RWPE1 (cell line): ENCODE results near the gene PDE8B.

Experiments used
- CTCF ChIA-PET: fragments of 350-600 bp; sonication (Branson Sonifier 250); formaldehyde crosslinking; extraction: SDS; loops from one replicate; lab custom pipeline; 2021; lab: Yijun Ruan, JAX
- POLR2A ChIA-PET: fragments of 400-600 bp; formaldehyde crosslinking; extraction: SDS; loops from one replicate; lab custom pipeline; 2020; ENCODE audit warnings: antibody characterized with exemption; ENCODE audit not compliant: low non-redundant PET; lab: Yijun Ruan, JAX
- DNase-seq: peaks from one replicate; pipeline ENCODE4 v3.0.0; 2012; ENCODE audit warnings: low spot score
- H3K27ac ChIP-seq: fragments of 450-650 bp; 2 replicates; pipeline ENCODE4 v1.5.1; 2017
- TF ChIP-seq, protein P1 (sequence below): fragments of 450-650 bp; conservative IDR thresholded peaks from 2 replicates; pipeline ENCODE4 v1.5.1; 2017; ENCODE audit warnings: low read depth, mild to moderate bottlenecking

PDE8B gene

GRCh38 chr5:77354454-77354853 lies 144.0 kb downstream of the PDE8B start:
- ChIA-PET CTCF (interaction anchor here (1.2 kb wide), 1 partner anchor 210 kb away, joined by 6 read pairs; no protein-coding TSS in a partner anchor), POLR2A (no interaction called here)
- TF ChIP-seq, protein P1, sequence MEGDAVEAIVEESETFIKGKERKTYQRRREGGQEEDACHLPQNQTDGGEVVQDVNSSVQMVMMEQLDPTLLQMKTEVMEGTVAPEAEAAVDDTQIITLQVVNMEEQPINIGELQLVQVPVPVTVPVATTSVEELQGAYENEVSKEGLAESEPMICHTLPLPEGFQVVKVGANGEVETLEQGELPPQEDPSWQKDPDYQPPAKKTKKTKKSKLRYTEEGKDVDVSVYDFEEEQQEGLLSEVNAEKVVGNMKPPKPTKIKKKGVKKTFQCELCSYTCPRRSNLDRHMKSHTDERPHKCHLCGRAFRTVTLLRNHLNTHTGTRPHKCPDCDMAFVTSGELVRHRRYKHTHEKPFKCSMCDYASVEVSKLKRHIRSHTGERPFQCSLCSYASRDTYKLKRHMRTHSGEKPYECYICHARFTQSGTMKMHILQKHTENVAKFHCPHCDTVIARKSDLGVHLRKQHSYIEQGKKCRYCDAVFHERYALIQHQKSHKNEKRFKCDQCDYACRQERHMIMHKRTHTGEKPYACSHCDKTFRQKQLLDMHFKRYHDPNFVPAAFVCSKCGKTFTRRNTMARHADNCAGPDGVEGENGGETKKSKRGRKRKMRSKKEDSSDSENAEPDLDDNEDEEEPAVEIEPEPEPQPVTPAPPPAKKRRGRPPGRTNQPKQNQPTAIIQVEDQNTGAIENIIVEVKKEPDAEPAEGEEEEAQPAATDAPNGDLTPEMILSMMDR, result no peak
- no peak for DNase-seq
- H3K27ac ChIP-seq, result no peak overlapping the region

DNA sequence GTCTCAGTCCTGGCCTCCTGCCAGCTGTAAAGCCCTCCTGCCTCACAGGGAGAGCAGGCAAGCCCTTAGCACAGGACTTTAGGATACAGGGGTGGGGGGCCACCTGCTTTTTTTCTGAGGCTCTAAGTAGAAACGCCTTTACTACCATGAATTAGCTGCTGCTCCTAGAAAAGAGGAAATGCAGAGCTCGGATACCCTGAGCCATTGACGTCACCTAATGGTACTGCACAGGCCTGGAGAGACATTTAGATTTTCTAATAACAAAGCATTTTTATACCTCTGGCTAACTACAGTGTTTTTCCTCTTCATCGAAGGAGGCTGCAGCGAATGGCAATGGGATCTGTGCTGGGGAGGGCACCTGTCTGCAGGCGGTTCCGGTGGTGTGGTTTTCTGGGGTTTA lies 144.6 kb downstream of the PDE8B start:
- no peak overlapping the region for H3K27ac ChIP-seq
- CTCF ChIA-PET, result interaction anchor here (1.2 kb wide), 1 partner anchor 211 kb away, joined by 6 read pairs; no protein-coding TSS in a partner anchor
- POLR2A ChIA-PET, result no interaction called here

GRCh38 chr5:77355751-77356150 lies 145.3 kb downstream of the PDE8B start:
- ChIA-PET CTCF (no interaction called here), POLR2A (no interaction called here)
- TF ChIP-seq, protein P1, result no peak
- no peak overlapping the region for H3K27ac ChIP-seq
- no peak for DNase-seq

More for the DNA sequence above, 144.6 kb downstream of the PDE8B start:
- no peak for DNase-seq
- TF ChIP-seq, protein P1, result no peak

- CTCF ChIA-PET, result interaction anchor here (0.6 kb wide), 1 partner anchor 659 kb away, joined by 3 read pairs; no protein-coding TSS in a partner anchor
- no peak overlapping the region for H3K27ac ChIP-seq
- DNase-seq, result peak; percentile 53
- TF ChIP-seq, protein P1, result no peak
- POLR2A ChIA-PET, result no interaction called here
Measured at GRCh38 chr5:77356740-77357139, 146.3 kb downstream of the PDE8B start.

DNA sequence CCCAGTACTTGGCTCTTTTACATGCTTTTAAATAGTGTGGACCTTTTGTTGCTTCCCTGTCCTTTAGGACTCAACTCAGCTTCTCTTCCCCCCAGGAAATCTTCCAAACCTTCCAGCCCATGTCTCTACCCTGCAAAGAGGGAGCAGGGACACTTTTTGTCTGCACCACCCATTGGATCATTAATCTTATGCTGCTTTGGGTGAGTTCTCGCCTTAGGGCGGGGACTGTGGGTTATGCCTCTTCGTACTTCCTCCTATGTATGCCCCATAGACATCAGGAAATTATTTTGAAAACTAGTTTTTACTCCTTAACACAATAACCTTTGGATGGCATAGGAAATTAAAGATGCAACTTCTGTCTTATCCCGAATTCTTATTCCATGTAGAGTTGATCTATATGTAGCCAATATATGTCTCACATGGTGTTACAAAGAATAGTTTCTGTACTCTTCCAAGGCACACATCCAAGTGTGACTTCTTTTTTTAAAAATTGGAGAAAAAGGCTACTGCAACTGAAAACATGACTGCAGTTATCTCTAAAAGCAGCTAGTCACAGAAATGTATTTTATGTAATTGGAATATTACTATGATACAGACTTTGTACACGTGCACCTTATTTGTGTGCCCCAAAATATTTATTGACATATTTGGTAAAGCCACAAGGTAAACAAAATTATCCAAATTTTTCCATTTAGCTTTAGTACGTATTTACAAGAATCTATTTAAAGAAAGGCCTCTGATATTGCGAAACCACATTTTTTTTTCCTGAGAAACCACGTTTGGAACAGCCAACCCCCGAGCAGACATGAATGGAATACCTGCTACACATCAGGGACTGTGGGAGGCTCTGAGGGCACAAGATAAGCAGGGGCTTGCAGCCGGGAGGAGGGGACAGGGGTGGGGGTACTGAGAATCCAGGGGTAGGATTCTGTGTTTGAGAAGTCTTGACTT lies 148.1 kb downstream of the PDE8B start:
- ChIA-PET POLR2A (no interaction called here), CTCF (no interaction called here)
- H3K27ac ChIP-seq, result no peak overlapping the region
- no peak for DNase-seq
- TF ChIP-seq, protein P1, result no peak

- no peak for DNase-seq
- ChIA-PET CTCF (no interaction called here), POLR2A (no interaction called here)
- TF ChIP-seq, protein P1, result no peak
- H3K27ac ChIP-seq, result no peak overlapping the region
Measured at GRCh38 chr5:77359231-77359630, 148.8 kb downstream of the PDE8B start.
